ENCODE results near the gene TTC9. TPM values are rescaled to one million over a fixed set of nuclear protein-coding genes. Genes with fewer than 3 reads are reported as not detected.

The TTC9 gene
- total and polyA plus RNA-seq, 3 donors from 2014 or later = 1.5 to 2.4 (median 2.4) TPM

- intact Hi-C loops (cut with DNase I; ENCODE audit: low total_unique reads) = no loop called here
- no peak overlapping the region for H3K4me3 ChIP-seq
- DNase-seq = no peak
- H3K4me1 ChIP-seq = no peaks in the 10 kb centered on the region
- TF ChIP-seq CTCF (IDR thresholded peaks at IDR 0.05) (no peak), POLR2A (IDR thresholded peaks at IDR 0.05) (no peak)
- H3K27me3 ChIP-seq = no peaks in the 10 kb centered on the region
- 89 to 93% methylated on average over 6 of the region's 6 CpGs for WGBS, 2 donors
- no peaks in the 10 kb centered on the region for H3K36me3 ChIP-seq (ENCODE audit: low read depth, missing control alignments)
- H3K27ac ChIP-seq = no peak overlapping the region
- H3K9me3 ChIP-seq = no peaks in the 10 kb centered on the region
These were observed 12.9 kb downstream of the TTC9 start for GRCh38 chr14:70654632-70655031.

- Histone ChIP-seq H3K27ac (no peak overlapping the region), H3K27me3 (no peaks in the 10 kb centered on the region), H3K4me1 (no peaks in the 10 kb centered on the region), H3K4me3 (no peak overlapping the region), H3K36me3 (ENCODE audit: low read depth, missing control alignments) (no peaks in the 10 kb centered on the region), H3K9me3 (no peaks in the 10 kb centered on the region)
- intact Hi-C loops (cut with DNase I; ENCODE audit: low total_unique reads) = no loop called here
- DNase-seq = no peak
- 79 to 81% methylated on average over 19 of the region's 19 CpGs for WGBS, 2 donors
- TF ChIP-seq CTCF (IDR thresholded peaks at IDR 0.05) = no peak
- no peak for TF ChIP-seq POLR2A (IDR thresholded peaks at IDR 0.05)
These were observed 13.6 kb downstream of the TTC9 start for GRCh38 chr14:70655110-70655826.

- no peaks in the 10 kb centered on the region for H3K9me3 ChIP-seq
- no peaks in the 10 kb centered on the region for H3K27me3 ChIP-seq
- H3K27ac ChIP-seq = no peak overlapping the region
- TF ChIP-seq CTCF (IDR thresholded peaks at IDR 0.05) = no peak
- no peak for TF ChIP-seq POLR2A (IDR thresholded peaks at IDR 0.05)
- no peaks in the 10 kb centered on the region for H3K4me1 ChIP-seq
- no peak overlapping the region for H3K4me3 ChIP-seq
- DNase-seq = no peak
- H3K36me3 ChIP-seq (ENCODE audit: low read depth, missing control alignments) = no peaks in the 10 kb centered on the region
- intact Hi-C loops (cut with DNase I; ENCODE audit: low total_unique reads) = no loop called here
- WGBS, 2 donors = 57 to 84% methylated on average over 4 of the region's 4 CpGs
These were observed 17.2 kb downstream of the TTC9 start for GRCh38 chr14:70658899-70659298.

GRCh38 chr14:70660967-70661893, 19.5 kb downstream of the TTC9 start:
- no peak overlapping the region for H3K27ac ChIP-seq
- no peak overlapping the region for H3K4me3 ChIP-seq

More at GRCh38 chr14:70660967-70661893, 19.5 kb downstream of the TTC9 start:
- no peaks in the 10 kb centered on the region for H3K9me3 ChIP-seq
- no peaks in the 10 kb centered on the region for H3K27me3 ChIP-seq
- TF ChIP-seq CTCF (IDR thresholded peaks at IDR 0.05) (no peak), POLR2A (IDR thresholded peaks at IDR 0.05) (no peak)
- intact Hi-C loops (cut with DNase I; ENCODE audit: low total_unique reads) = no loop called here
- WGBS, 2 donors = 70 to 76% methylated on average over 13 of the region's 13 CpGs
- no peaks in the 10 kb centered on the region for H3K36me3 ChIP-seq (ENCODE audit: low read depth, missing control alignments)
- DNase-seq = no peak
- no peaks in the 10 kb centered on the region for H3K4me1 ChIP-seq

Measured in testis (tissue), 3 donors.